Neural cell (in vitro differentiated cells): Measurements from ENCODE around the gene ASS1. TPM values are rescaled to one million over a fixed set of nuclear protein-coding genes. Genes with fewer than 3 reads are reported as not detected.

ENCODE experiments used
- H2AFZ ChIP-seq: fragments of 200-600, 300-800 bp; sonication (generic), shearing (Covaris generic); 2 replicates; pipeline ENCODE4 v1.6.0; 2014; ENCODE audit warnings: low read depth, mild to moderate bottlenecking, antibody characterized with exemption, low read length, moderate library complexity
- H3F3A ChIP-seq: fragments of 200-600 bp; shearing (Covaris generic); 2 replicates; pipeline ENCODE4 v1.6.1; 2016; ENCODE audit warnings: mild to moderate bottlenecking, moderate library complexity, mixed read lengths, antibody characterized with exemption, low read length; ENCODE audit not compliant: insufficient read depth, poor library complexity, severe bottlenecking
- H3K27ac ChIP-seq: fragments of 200-600, 300-800 bp; sonication (generic), shearing (Covaris generic); 2 replicates; pipeline ENCODE4 v1.5.1; 2014; ENCODE audit warnings: mild to moderate bottlenecking, low read length, moderate library complexity
- H3K27me3 ChIP-seq: fragments of 300-800, 200-600 bp; sonication (generic), shearing (Covaris generic); 2 replicates; pipeline ENCODE4 v1.6.0; 2014; ENCODE audit warnings: mild to moderate bottlenecking, low read depth, low read length, moderate library complexity; ENCODE audit not compliant: insufficient read depth
- H3K36me3 ChIP-seq: fragments of 300-800, 200-600 bp; sonication (generic), shearing (Covaris generic); 2 replicates; pipeline ENCODE4 v1.5.1; 2014; ENCODE audit warnings: mild to moderate bottlenecking, antibody characterized with exemption, low read length, moderate library complexity; ENCODE audit not compliant: insufficient read depth
- H3K4me2 ChIP-seq: fragments of 300-800, 200-600 bp; sonication (generic), shearing (Covaris generic); 2 replicates; pipeline ENCODE4 v1.6.0; 2014; ENCODE audit warnings: mild to moderate bottlenecking, low read length
- H3K4me3 ChIP-seq: fragments of 300-800, 200-600 bp; sonication (generic), shearing (Covaris generic); 2 replicates; pipeline ENCODE4 v1.5.1; 2014; ENCODE audit warnings: mild to moderate bottlenecking, low read length, moderate library complexity
- H3K79me2 ChIP-seq: fragments of 200-600 bp; shearing (Covaris generic); replicated peaks from 2 replicates; pipeline ENCODE4 v1.6.0; 2014; ENCODE audit warnings: mild to moderate bottlenecking, low read length, moderate library complexity; ENCODE audit not compliant: insufficient read depth
- H3K9ac ChIP-seq: fragments of 300-800, 200-600 bp; sonication (generic), shearing (Covaris generic); 2 replicates; pipeline ENCODE4 v1.6.1; 2016; ENCODE audit warnings: mild to moderate bottlenecking, low read length, mixed read lengths
- H3K9me2 ChIP-seq: fragments of 200-600 bp; shearing (Covaris generic); 2 replicates; pipeline ENCODE4 v1.6.1; 2016; ENCODE audit warnings: mild to moderate bottlenecking, low read length, mixed read lengths; ENCODE audit not compliant: insufficient read depth
- H3K9me3 ChIP-seq: fragments of 200-600, 300-800 bp; sonication (generic), shearing (Covaris generic); 2 replicates; pipeline ENCODE4 v1.6.1; 2016; ENCODE audit warnings: mild to moderate bottlenecking, mixed run types, low read length, moderate library complexity, mixed read lengths
- H4K20me1 ChIP-seq: fragments of 200-600 bp; shearing (Covaris generic); 2 replicates; pipeline ENCODE4 v1.6.1; 2016; ENCODE audit warnings: mild to moderate bottlenecking, mixed run types; ENCODE audit not compliant: insufficient read depth
- CTCF ChIP-seq: fragments of 450-650 bp; IDR thresholded peaks from 2 replicates; pipeline ENCODE4 v1.5.1; 2014; ENCODE audit warnings: antibody characterized with exemption, mild to moderate bottlenecking, moderate library complexity; ENCODE audit not compliant: poor library complexity, severe bottlenecking
- EP300 ChIP-seq: fragments of 450-650 bp; conservative IDR thresholded peaks from 2 replicates; pipeline ENCODE4 v1.6.1; 2014; ENCODE audit warnings: antibody characterized with exemption, mild to moderate bottlenecking, moderate library complexity; ENCODE audit not compliant: poor library complexity, severe bottlenecking
- EZH2 ChIP-seq: fragments of 200-600, 300-800 bp; shearing (Covaris generic), sonication (generic); IDR thresholded peaks from 2 replicates; pipeline ENCODE4 v1.6.1; 2014; ENCODE audit warnings: antibody characterized with exemption, low read length, borderline replicate concordance, mild to moderate bottlenecking; ENCODE audit not compliant: insufficient read depth, poor library complexity, severe bottlenecking
- MXI1 ChIP-seq: fragments of 450-650 bp; conservative IDR thresholded peaks from 2 replicates; pipeline ENCODE4 v1.6.1; 2014; ENCODE audit warnings: antibody characterized with exemption, mild to moderate bottlenecking; ENCODE audit not compliant: poor library complexity, severe bottlenecking
- POLR2AphosphoS5 ChIP-seq: IDR thresholded peaks from 2 replicates; pipeline ENCODE4 v1.6.1; 2012
- RAD21 ChIP-seq: fragments of 450-650 bp; conservative IDR thresholded peaks from 2 replicates; pipeline ENCODE4 v1.6.1; 2014; ENCODE audit warnings: antibody characterized with exemption, mild to moderate bottlenecking, moderate library complexity
- REST ChIP-seq: IDR thresholded peaks from 2 replicates; pipeline ENCODE4 v1.6.1; 2012; ENCODE audit warnings: borderline replicate concordance
- SMC3 ChIP-seq: fragments of 450-650 bp; conservative IDR thresholded peaks from 2 replicates; pipeline ENCODE4 v1.6.1; 2014; ENCODE audit warnings: antibody characterized with exemption, mild to moderate bottlenecking, moderate library complexity; ENCODE audit not compliant: poor library complexity
- TAF1 ChIP-seq: IDR thresholded peaks from 2 replicates; pipeline ENCODE4 v1.6.1; 2012; ENCODE audit warnings: low read depth
- polyA plus RNA-seq: library from polyadenylated mRNA; depleted of rRNA; stranded (reverse); fragments of >200 nt; gene quantifications from 2 replicates; pipeline ENCODE4 v1.2.3, GENCODE V29; 2014

ASS1 gene
- polyA plus RNA-seq, 1 donor from 2014 or later, result 2.6 TPM

GRCh38 chr9:130539420-130540223 is 94.9 kb downstream of the ASS1 start:
- no peaks in the 10 kb centered on the region for H3K9me2 ChIP-seq
- H3F3A ChIP-seq, result no peaks in the 10 kb centered on the region
- H4K20me1 ChIP-seq, result no peaks in the 10 kb centered on the region
- H3K4me2 ChIP-seq, result no peak overlapping the region
- no peaks in the 10 kb centered on the region for H3K79me2 ChIP-seq
- H3K9ac ChIP-seq, result no peak overlapping the region
- H3K27me3 ChIP-seq, result peaks cover 5% of the 10 kb centered on the region
- H2AFZ ChIP-seq, result no peak overlapping the region
- TF ChIP-seq TAF1 (no peak), SMC3 (no peak), RAD21 (no peak), EP300 (no peak), EZH2 (no peak), MXI1 (no peak), CTCF (no peak), REST (no peak), POLR2AphosphoS5 (no peak)
- no peak overlapping the region for H3K27ac ChIP-seq
- no peaks in the 10 kb centered on the region for H3K36me3 ChIP-seq
- no peak overlapping the region for H3K4me3 ChIP-seq
- no peaks in the 10 kb centered on the region for H3K9me3 ChIP-seq

- TF ChIP-seq CTCF (no peak), REST (no peak), TAF1 (no peak), MXI1 (no peak), EP300 (no peak), POLR2AphosphoS5 (no peak), SMC3 (no peak), EZH2 (no peak), RAD21 (no peak)
- no peak overlapping the region for H3K4me3 ChIP-seq
- H2AFZ ChIP-seq, result no peak overlapping the region
- no peaks in the 10 kb centered on the region for H3F3A ChIP-seq
- no peak overlapping the region for H3K4me2 ChIP-seq
- no peaks in the 10 kb centered on the region for H4K20me1 ChIP-seq
- no peaks in the 10 kb centered on the region for H3K79me2 ChIP-seq
- peaks cover 5% of the 10 kb centered on the region for H3K27me3 ChIP-seq
- no peak overlapping the region for H3K9ac ChIP-seq
- no peaks in the 10 kb centered on the region for H3K9me3 ChIP-seq
- no peaks in the 10 kb centered on the region for H3K36me3 ChIP-seq
- no peak overlapping the region for H3K27ac ChIP-seq
- H3K9me2 ChIP-seq, result no peaks in the 10 kb centered on the region
Measured at GRCh38 chr9:130541533-130541932, 96.8 kb downstream of the ASS1 start.
